Common myeloid progenitor, CD34-positive (primary cell): ENCODE results near the gene PRKN.

Experiments
- CTCF ChIA-PET: fragments of 350-600 bp; sonication (Branson Sonifier 250); formaldehyde crosslinking; loops from one replicate; lab custom pipeline; 2021; ENCODE audit warnings: antibody characterized with exemption; lab: Charles Lee
- POLR2A ChIA-PET: fragments of 350-600 bp; sonication (Branson Sonifier 250); formaldehyde crosslinking; loops from one replicate; lab custom pipeline; 2021; ENCODE audit warnings: antibody characterized with exemption; lab: Charles Lee
- DNase-seq, 3 donors: peaks; one replicate each; pipeline versions ENCODE4 v3.0.0 to v3.0.0-alpha.2; 2013
- H3K27ac ChIP-seq, 2 experiments: 1 replicate in 1 of 2; 2 replicates in 1 of 2; pipeline ENCODE4 v1.7.0; 2013; ENCODE audit warnings: inconsistent platforms in 2 of 2, low read length in 2 of 2, mild to moderate bottlenecking in 2 of 2, low read depth in 1 of 2, moderate library complexity in 1 of 2; ENCODE audit not compliant: severe bottlenecking in 2 of 2, insufficient read depth in 1 of 2, poor library complexity in 1 of 2
- H3K27me3 ChIP-seq, 5 experiments: replicated peaks in 2 of 5; 1 replicate in 3 of 5; 2 replicates in 2 of 5; pipeline versions ENCODE4 v1.6.1 to v1.7.0; 2013; ENCODE audit warnings: low read length in 4 of 5, mild to moderate bottlenecking in 2 of 5, moderate library complexity in 2 of 5, inconsistent platforms in 1 of 5; ENCODE audit not compliant: insufficient read depth in 5 of 5, control insufficient read depth in 4 of 5
- H3K36me3 ChIP-seq, 4 experiments: 1 replicate in 2 of 4; 2 replicates in 2 of 4; pipeline versions ENCODE4 v1.6.1 to v1.7.0; 2013; ENCODE audit warnings: low read length in 3 of 4, control low read depth in 1 of 4, mild to moderate bottlenecking in 1 of 4; ENCODE audit not compliant: control insufficient read depth in 4 of 4, insufficient read depth in 4 of 4
- H3K4me1 ChIP-seq, 4 experiments: 1 replicate in 3 of 4; 2 replicates in 1 of 4; pipeline versions ENCODE4 v1.6.1 to v1.7.1; 2013; ENCODE audit warnings: low read length in 3 of 4, mild to moderate bottlenecking in 3 of 4, control low read depth in 1 of 4, inconsistent platforms in 1 of 4, moderate library complexity in 1 of 4; ENCODE audit not compliant: control insufficient read depth in 4 of 4, insufficient read depth in 4 of 4; ENCODE audit errors: control extremely low read depth in 1 of 4
- H3K4me3 ChIP-seq, 7 experiments: 1 replicate in 4 of 7; 2 replicates in 3 of 7; pipeline versions ENCODE4 v1.5.1 to v1.7.0; 2013; ENCODE audit warnings: mild to moderate bottlenecking in 7 of 7, low read length in 6 of 7, moderate library complexity in 6 of 7, inconsistent platforms in 2 of 7, low read depth in 2 of 7, control low read depth in 1 of 7; ENCODE audit not compliant: insufficient read depth in 4 of 7, control insufficient read depth in 1 of 7; ENCODE audit errors: extremely low read depth in 1 of 7
- H3K9me3 ChIP-seq, 5 experiments: 1 replicate in 4 of 5; 2 replicates in 1 of 5; pipeline versions ENCODE4 v1.6.1 to v1.7.1; 2013; ENCODE audit warnings: low read length in 4 of 5, mild to moderate bottlenecking in 2 of 5, inconsistent platforms in 1 of 5, low read depth in 1 of 5, moderate library complexity in 1 of 5; ENCODE audit not compliant: control insufficient read depth in 4 of 5, insufficient read depth in 2 of 5; ENCODE audit errors: control extremely low read depth in 1 of 5
- WGBS: methylation state at CpG from one replicate; pipeline ENCODE4 v1.1.5; 2013; ENCODE audit not compliant: insufficient coverage; 5-methylcytosine and 5-hydroxymethylcytosine counted together

PRKN gene

DNA sequence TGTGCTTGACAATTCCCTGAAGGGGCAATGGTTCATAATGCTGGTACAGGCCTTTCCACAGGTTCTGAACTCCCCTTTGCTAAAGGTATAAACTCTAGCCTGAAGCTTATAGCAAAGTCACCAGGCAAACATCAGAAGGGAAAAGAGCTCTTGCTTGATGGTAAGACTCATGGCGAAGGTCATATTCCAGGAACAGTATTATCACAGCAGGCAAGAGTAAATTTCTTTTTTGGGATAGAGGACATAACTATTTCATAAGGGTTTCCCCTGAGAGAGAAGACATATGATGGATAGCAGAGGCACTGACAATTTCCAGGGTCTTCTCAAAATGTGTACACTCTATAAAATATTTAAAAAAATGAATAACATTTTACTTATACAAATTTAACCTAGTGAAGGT, 86.8 kb downstream of the PRKN start:
- Histone ChIP-seq H3K4me3 (no peak overlapping the region), H3K4me1 (no peaks in the 10 kb centered on the region), H3K9me3 (no peaks in the 10 kb centered on the region), H3K27ac (no peak overlapping the region), H3K36me3 (no peaks in the 10 kb centered on the region), H3K27me3 (no peaks in the 10 kb centered on the region)
- ChIA-PET POLR2A (no interaction called here), CTCF (no interaction called here)
- 100% methylated on average over 1 of the region's 1 CpG for WGBS
- DNase-seq = no peak

DNA sequence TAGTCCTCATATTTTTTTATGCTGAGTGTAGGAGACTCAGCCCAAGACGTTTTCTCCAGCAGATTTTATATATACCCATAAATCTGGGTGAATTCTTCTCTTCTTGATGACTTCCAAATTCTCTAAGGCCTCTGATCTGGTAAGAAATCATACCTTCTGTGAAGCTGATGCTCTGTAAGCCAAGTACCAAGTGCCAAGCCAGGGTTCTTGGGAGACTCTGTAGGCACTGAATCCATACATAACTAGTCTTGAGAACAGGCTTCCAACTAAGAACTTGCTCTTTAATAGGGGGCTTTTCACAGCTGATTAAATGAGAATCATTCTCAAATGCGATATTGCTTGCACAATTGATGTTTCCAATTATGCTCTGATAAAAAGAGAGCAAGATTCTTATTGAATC, 87.6 kb downstream of the PRKN start:
- no peak for DNase-seq
- Histone ChIP-seq H3K4me1 (no peaks in the 10 kb centered on the region), H3K27ac (no peak overlapping the region), H3K9me3 (no peaks in the 10 kb centered on the region), H3K27me3 (no peaks in the 10 kb centered on the region), H3K4me3 (no peak overlapping the region), H3K36me3 (no peaks in the 10 kb centered on the region)
- no CpG with 5 or more reads among the region's 2 CpGs for WGBS
- CTCF ChIA-PET = no interaction called here
- POLR2A ChIA-PET = no interaction called here

DNA sequence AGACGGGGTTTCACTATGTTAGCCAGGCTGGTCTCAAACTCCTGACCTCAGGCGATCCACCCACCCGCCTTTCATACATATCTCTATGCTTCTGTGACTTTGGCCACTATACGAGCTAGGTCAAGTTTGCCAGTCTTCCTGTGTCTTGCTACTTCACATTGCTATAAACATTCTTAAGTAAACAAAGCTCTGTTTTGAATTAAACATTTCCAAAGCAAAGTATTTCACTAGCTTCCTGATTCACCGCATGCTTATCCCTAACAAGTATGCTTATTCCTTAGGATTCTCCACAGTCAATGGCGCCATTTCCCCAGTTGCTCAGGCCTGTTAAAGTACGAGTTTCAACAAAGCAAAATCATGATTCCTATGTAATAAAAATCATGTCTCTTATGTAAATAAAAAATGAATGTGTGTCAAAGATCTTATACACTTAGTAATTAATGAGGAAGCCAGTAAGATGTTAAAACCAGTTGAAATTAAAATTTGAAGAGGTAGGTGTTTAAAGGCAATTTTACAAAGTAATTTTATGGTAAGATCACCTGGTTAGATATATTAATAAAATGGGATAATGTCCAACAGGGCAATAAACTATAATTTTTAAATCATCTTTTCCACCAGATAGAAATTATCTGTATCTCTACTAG, 88.5 kb downstream of the PRKN start:
- DNase-seq = no peak
- Histone ChIP-seq H3K36me3 (no peaks in the 10 kb centered on the region), H3K9me3 (no peaks in the 10 kb centered on the region), H3K27me3 (no peaks in the 10 kb centered on the region), H3K4me3 (no peak overlapping the region), H3K27ac (no peak overlapping the region), H3K4me1 (no peaks in the 10 kb centered on the region)
- 78% methylated on average over 5 of the region's 7 CpGs for WGBS
- POLR2A ChIA-PET = no interaction called here
- CTCF ChIA-PET = interaction anchor here (0.7 kb wide), 1 partner anchor 590 kb away, joined by 4 read pairs; no protein-coding TSS in a partner anchor

DNA sequence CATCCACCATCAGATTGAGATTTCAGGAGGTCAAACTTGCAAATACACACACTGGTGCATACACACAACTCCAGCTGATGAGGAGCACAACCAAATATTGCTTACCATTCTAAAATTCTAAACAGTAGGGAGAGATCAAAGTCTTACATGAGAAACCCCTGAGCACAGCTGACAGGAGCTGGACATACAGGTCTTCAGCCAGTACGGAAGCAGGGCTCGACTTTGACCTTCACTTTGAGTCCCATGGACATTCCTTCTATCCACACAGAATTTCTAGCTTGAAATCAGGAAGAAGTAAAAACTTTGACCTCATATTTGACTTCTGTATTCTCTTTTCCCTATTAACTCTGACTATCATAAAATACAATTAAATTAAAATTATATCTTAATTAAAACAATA, 90.2 kb downstream of the PRKN start:
- Histone ChIP-seq H3K36me3 (no peaks in the 10 kb centered on the region), H3K27me3 (no peaks in the 10 kb centered on the region), H3K4me3 (no peak overlapping the region), H3K4me1 (no peaks in the 10 kb centered on the region), H3K9me3 (no peaks in the 10 kb centered on the region), H3K27ac (no peak overlapping the region)
- no peak for DNase-seq
- CTCF ChIA-PET = no interaction called here
- POLR2A ChIA-PET = no interaction called here
- 100% methylated on average over 1 of the region's 2 CpGs for WGBS

DNA sequence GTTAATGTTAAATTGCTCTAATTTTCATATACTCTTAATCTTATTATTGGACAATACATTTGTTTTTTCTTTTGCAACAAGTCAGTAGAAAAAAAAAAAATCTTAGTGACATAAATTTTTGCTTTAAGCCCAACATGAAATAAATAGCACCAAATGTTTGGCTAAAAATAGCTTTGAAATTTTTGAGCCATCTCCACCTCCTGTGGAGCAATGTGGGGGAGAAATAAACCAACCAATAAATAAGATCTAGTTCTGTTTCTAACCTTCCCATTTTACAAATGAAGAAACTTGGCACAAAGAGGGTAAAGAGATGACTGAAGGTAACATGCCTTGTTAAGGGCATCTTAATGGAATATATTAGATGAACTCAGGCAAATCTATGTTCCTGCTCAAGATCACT, 91.4 kb downstream of the PRKN start:
- Histone ChIP-seq H3K4me1 (no peaks in the 10 kb centered on the region), H3K27me3 (no peaks in the 10 kb centered on the region), H3K9me3 (peaks cover 0 to 2% (median 0%) of the 10 kb centered on the region in 5 experiments), H3K36me3 (no peaks in the 10 kb centered on the region), H3K27ac (no peak overlapping the region), H3K4me3 (no peak overlapping the region)
- POLR2A ChIA-PET = no interaction called here
- CTCF ChIA-PET = interaction anchor here (0.7 kb wide), 1 partner anchor 807 kb away, joined by 6 read pairs; no protein-coding TSS in a partner anchor
- no peak for DNase-seq

DNA sequence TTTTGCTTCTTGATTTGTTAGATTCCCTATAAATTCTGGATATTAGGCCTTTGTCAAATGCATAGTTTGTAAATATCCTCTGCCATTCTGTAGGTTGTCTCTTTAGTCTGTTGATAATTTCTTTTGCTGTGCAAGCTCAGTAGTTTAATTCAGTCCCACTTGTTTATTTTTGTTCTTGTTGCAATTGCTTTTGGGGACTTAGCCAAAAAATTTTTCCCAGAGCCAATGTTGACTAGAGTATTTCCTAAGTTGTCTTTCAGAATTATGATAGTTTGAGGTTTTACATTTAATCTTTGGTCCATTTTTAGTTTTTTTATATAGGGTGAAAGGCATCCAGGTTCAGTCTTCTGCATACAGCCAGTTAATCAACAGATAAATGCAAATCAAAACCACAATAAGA, 96.0 kb downstream of the PRKN start:
- no peaks in the 10 kb centered on the region for H3K36me3 ChIP-seq
- no peak for DNase-seq
- no peak overlapping the region for H3K27ac ChIP-seq
- H3K4me3 ChIP-seq = no peak overlapping the region
- POLR2A ChIA-PET = no interaction called here
- CTCF ChIA-PET = no interaction called here
- no peaks in the 10 kb centered on the region for H3K4me1 ChIP-seq
- H3K9me3 ChIP-seq = peaks cover 0 to 5% (median 0%) of the 10 kb centered on the region in 5 experiments
- H3K27me3 ChIP-seq = no peaks in the 10 kb centered on the region

DNA sequence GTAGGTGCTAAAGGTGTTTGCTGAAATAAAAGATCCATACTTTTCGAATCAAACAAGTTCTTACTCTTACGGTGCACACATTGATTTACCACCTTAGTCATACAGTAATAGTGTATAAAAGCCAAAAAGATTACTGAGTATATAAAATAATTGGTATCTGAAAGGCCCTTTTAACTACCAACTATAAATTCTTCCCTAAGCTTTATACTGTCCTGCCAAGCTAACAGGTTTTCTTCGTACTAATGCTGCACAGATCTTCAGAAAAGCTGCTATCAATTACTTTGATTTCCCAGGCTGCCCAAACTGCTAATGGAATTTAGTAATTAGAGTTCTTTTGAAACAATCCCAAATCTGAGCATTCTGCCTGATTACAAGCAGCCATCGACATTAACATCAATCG, 97.5 kb downstream of the PRKN start:
- Histone ChIP-seq H3K9me3 (peaks cover 0 to 5% (median 0%) of the 10 kb centered on the region in 5 experiments), H3K36me3 (no peaks in the 10 kb centered on the region), H3K27me3 (no peaks in the 10 kb centered on the region), H3K4me3 (no peak overlapping the region), H3K4me1 (no peaks in the 10 kb centered on the region), H3K27ac (no peak overlapping the region)
- POLR2A ChIA-PET = no interaction called here
- no peak for DNase-seq
- CTCF ChIA-PET = no interaction called here
- 100% methylated on average over 2 of the region's 5 CpGs for WGBS
